ENCODE data around the gene IL21R.
"Not testable (repeated sequence)": the region's sequence is repeated elsewhere in the genome, so short reads cannot be mapped to it uniquely, and the experiment has no call there.

The IL21R gene

GRCh38 chr16:27445502-27446175 is 43.7 kb downstream of the IL21R start:
- no peak for DNase-seq (ENCODE audit: low spot score)

- DNase-seq (ENCODE audit: low spot score): no peak
Observed at GRCh38 chr16:27446721-27447120, 44.7 kb downstream of the IL21R start.

- no peak for DNase-seq (ENCODE audit: low spot score)
Observed at GRCh38 chr16:27447301-27447700, 45.3 kb downstream of the IL21R start.

- DNase-seq (ENCODE audit: low spot score): no peak
Observed at GRCh38 chr16:27448532-27449433, 46.8 kb downstream of the IL21R start.

GRCh38 chr16:27449434-27450195 is 47.6 kb downstream of the IL21R start:
- DNase-seq (ENCODE audit: low spot score): no peak

- DNase-seq (ENCODE audit: low spot score): no peak
Observed at GRCh38 chr16:27450196-27450549, 48.2 kb downstream of the IL21R start.

- no peak for DNase-seq (ENCODE audit: low spot score)
Observed at GRCh38 chr16:27452569-27453493, 50.9 kb downstream of the IL21R start.

GRCh38 chr16:27453494-27453825 is 51.5 kb downstream of the IL21R start:
- no peak for DNase-seq (ENCODE audit: low spot score)

- DNase-seq (ENCODE audit: low spot score): peak; percentile 90
Observed at GRCh38 chr16:27455700-27456099, 53.7 kb downstream of the IL21R start.

- DNase-seq (ENCODE audit: low spot score): not testable (repeated sequence)
Observed at GRCh38 chr16:27457605-27457900, 55.6 kb downstream of the IL21R start.

- DNase-seq (ENCODE audit: low spot score): no peak
Observed at GRCh38 chr16:27458258-27458657, 56.3 kb downstream of the IL21R start.

GRCh38 chr16:27458987-27459688 is 57.2 kb downstream of the IL21R start:
- no peak for DNase-seq (ENCODE audit: low spot score)

GRCh38 chr16:27460213-27460612 is 58.2 kb downstream of the IL21R start:
- DNase-seq (ENCODE audit: low spot score): no peak

GRCh38 chr16:27460663-27461482 is 58.9 kb downstream of the IL21R start:
- no peak for DNase-seq (ENCODE audit: low spot score)

GRCh38 chr16:27461483-27462171 is 59.7 kb downstream of the IL21R start:
- peak; percentile 68 for DNase-seq (ENCODE audit: low spot score)

GRCh38 chr16:27462200-27462845 is 60.3 kb downstream of the IL21R start:
- DNase-seq (ENCODE audit: low spot score): no peak

GRCh38 chr16:27462846-27463682 is 61.1 kb downstream of the IL21R start:
- DNase-seq (ENCODE audit: low spot score): no peak

Measured in kidney capillary endothelial cell (primary cell).